Lower leg skin (tissue), 3 donors: ENCODE measurements around the gene AQP5.

Experiments used
- POLR2A ChIP-seq, 2 donors: fragments of 450-650 bp; IDR thresholded peaks; one replicate each; pipeline ENCODE4 v1.6.1; 2016 to 2017; ENCODE audit warnings: antibody characterized with exemption in 2 of 2, mild to moderate bottlenecking in 1 of 2, moderate library complexity in 1 of 2
- TF ChIP-seq, protein P1 (sequence below), 3 donors: fragments of 450-650 bp; IDR thresholded peaks; one replicate each; pipeline ENCODE4 v1.5.1; 2016; ENCODE audit warnings: antibody characterized with exemption in 3 of 3, mild to moderate bottlenecking in 3 of 3, moderate library complexity in 2 of 3

DNA sequence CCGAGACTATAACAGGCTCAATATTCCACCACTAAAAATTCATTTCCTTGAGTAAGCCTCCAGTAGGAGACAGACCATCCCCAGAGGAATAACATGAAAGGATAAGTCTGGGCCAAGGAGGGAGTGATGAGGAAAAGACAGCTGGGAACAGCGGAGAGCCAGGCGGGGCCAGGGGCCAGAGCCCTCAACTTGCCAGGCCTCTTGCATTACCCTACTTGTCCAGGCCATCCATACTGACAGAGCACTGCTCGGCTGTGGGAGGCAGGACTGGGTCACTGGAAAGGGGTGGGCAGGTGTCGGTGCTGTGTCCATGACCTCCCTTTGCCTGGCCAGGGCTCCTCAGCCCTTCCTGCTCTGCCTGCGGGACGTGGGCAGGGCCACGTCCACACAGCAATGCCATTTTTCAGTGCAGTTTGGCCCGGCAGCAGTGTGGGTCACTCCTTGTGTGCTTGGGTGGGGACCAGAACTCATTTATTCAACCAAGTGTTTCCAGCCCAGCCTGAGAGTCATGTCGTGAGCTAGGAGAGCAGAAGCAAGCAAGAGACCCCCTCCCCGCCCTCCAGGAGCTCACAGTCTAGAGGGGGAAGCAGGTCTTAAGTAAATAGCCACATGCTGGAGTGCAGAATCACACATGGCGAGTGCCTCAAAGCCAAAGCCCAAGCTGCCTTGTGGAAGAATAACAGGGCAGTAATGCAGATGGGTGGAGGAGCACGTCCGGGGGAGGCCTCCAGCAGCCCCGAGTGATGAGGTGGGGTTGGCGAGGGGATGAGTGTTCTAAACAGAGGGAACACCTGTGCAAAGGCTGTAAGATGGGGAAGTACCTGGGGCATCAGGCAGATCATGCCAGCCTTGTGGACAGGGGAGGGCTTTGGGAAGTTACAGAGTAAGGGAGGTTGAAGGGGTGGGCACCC, 49.1 kb upstream of the AQP5 start:
- TF ChIP-seq, protein P1, sequence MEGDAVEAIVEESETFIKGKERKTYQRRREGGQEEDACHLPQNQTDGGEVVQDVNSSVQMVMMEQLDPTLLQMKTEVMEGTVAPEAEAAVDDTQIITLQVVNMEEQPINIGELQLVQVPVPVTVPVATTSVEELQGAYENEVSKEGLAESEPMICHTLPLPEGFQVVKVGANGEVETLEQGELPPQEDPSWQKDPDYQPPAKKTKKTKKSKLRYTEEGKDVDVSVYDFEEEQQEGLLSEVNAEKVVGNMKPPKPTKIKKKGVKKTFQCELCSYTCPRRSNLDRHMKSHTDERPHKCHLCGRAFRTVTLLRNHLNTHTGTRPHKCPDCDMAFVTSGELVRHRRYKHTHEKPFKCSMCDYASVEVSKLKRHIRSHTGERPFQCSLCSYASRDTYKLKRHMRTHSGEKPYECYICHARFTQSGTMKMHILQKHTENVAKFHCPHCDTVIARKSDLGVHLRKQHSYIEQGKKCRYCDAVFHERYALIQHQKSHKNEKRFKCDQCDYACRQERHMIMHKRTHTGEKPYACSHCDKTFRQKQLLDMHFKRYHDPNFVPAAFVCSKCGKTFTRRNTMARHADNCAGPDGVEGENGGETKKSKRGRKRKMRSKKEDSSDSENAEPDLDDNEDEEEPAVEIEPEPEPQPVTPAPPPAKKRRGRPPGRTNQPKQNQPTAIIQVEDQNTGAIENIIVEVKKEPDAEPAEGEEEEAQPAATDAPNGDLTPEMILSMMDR (IDR thresholded peaks at IDR 0.05), result no peak
- TF ChIP-seq POLR2A (IDR thresholded peaks at IDR 0.05), result no peak
